Measurements from ENCODE around the gene KCNAB1.

KCNAB1 gene

GRCh38 chr3:156456771-156457224 is 336.4 kb downstream of the KCNAB1 start:
- DNase-seq (ENCODE audit: low read depth), result no peak
- TF ChIP-seq, protein P1, sequence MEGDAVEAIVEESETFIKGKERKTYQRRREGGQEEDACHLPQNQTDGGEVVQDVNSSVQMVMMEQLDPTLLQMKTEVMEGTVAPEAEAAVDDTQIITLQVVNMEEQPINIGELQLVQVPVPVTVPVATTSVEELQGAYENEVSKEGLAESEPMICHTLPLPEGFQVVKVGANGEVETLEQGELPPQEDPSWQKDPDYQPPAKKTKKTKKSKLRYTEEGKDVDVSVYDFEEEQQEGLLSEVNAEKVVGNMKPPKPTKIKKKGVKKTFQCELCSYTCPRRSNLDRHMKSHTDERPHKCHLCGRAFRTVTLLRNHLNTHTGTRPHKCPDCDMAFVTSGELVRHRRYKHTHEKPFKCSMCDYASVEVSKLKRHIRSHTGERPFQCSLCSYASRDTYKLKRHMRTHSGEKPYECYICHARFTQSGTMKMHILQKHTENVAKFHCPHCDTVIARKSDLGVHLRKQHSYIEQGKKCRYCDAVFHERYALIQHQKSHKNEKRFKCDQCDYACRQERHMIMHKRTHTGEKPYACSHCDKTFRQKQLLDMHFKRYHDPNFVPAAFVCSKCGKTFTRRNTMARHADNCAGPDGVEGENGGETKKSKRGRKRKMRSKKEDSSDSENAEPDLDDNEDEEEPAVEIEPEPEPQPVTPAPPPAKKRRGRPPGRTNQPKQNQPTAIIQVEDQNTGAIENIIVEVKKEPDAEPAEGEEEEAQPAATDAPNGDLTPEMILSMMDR (IDR thresholded peaks at IDR 0.05; ENCODE audit: control insufficient read depth, insufficient read depth, low read depth, low read length, missing control alignments), result no peak
- H3K4me3 ChIP-seq (ENCODE audit: control insufficient read depth, low read depth, low read length), result no peak overlapping the region

DNA sequence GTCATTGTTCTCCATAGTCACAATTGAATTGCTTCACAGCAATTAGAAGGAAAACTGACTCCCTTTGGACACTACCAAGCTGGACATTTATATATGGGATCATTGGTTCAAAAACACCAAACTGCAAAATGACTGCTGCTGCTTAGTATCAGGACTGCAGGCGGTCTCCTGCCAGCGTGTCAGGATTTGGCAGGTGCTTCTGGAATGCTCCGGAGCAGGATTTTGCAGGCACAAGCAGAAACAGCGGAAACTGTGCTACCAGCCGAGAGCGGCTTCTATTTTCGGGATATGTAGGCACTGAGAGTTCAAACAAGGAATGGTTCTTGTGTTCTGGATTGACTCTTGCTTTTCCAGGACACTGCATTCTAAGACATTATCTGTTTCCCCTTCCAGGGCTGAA is 339.1 kb downstream of the KCNAB1 start:
- no peak for DNase-seq (ENCODE audit: low read depth)
- TF ChIP-seq, protein P1 (IDR thresholded peaks at IDR 0.05; ENCODE audit: control insufficient read depth, insufficient read depth, low read depth, low read length, missing control alignments), result no peak

DNA sequence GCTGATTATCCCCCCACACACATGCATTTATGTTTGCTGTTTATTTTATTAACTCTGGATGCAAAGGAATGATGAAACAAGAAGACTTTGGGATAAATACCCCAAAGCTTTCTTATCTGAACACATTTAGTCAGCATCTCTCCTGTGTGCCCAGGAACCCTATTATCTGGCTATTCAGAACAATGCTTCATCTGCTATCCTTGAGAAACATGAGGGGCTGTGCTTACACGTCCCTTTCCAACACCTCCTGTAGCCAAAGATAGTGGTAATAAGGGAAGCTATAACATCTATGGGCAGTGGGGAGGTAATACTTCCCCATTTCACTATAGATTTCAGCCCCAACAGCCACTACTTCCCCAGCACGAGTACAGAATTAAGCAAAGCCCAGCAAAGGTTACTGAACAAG is 339.8 kb downstream of the KCNAB1 start:
- TF ChIP-seq, protein P1 (IDR thresholded peaks at IDR 0.05; ENCODE audit: control insufficient read depth, insufficient read depth, low read depth, low read length, missing control alignments), result no peak
- no peak for DNase-seq (ENCODE audit: low read depth)

More for the DNA sequence above, 339.1 kb downstream of the KCNAB1 start:
- H3K4me3 ChIP-seq (ENCODE audit: control insufficient read depth, low read depth, low read length), result no peak overlapping the region

DNA sequence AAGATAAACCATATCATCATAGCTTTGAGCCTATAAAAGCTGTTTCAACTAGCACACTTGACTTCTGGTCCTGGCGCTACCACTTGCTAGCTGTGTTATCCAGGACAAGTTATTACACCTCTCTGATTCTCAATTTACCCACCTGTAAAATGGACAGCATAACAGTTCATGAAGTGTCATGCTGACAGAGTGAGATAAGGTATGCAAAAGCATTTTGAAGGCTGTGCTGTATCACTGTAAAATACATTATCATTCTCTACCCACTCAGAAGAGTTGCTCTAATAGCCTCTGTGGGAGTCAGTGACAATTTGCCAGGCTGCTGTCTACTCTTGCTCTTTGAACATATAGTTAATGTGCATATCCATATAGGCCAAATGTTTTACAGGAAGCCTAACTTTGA is 341.5 kb downstream of the KCNAB1 start:
- TF ChIP-seq, protein P1 (IDR thresholded peaks at IDR 0.05; ENCODE audit: control insufficient read depth, insufficient read depth, low read depth, low read length, missing control alignments), result no peak
- H3K4me3 ChIP-seq (ENCODE audit: control insufficient read depth, low read depth, low read length), result no peak overlapping the region
- no peak for DNase-seq (ENCODE audit: low read depth)

More for the DNA sequence above, 339.8 kb downstream of the KCNAB1 start:
- H3K4me3 ChIP-seq (ENCODE audit: control insufficient read depth, low read depth, low read length), result no peak overlapping the region

DNA sequence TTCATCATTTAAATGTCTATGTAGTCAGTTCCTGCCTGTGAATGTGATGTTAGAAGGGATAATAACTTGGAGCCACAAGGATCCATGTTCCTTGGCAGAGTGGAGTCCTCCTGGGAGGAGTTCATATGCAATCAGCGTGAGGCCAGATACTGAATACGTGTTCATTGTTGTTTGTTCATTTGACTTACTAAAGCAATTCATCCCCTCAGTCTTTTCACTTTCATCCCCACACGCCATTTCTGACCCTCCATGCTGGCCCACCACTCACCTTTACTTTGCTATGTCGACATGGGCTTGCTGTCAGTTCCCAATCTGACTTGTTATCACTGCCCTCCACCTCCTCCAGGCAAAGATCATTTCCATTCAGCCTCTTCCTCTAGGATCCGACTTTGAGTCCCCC is 342.7 kb downstream of the KCNAB1 start:
- H3K4me3 ChIP-seq (ENCODE audit: control insufficient read depth, low read depth, low read length), result no peak overlapping the region
- no peak for DNase-seq (ENCODE audit: low read depth)
- TF ChIP-seq, protein P1 (IDR thresholded peaks at IDR 0.05; ENCODE audit: control insufficient read depth, insufficient read depth, low read depth, low read length, missing control alignments), result no peak

- TF ChIP-seq, protein P1 (IDR thresholded peaks at IDR 0.05; ENCODE audit: control insufficient read depth, insufficient read depth, low read depth, low read length, missing control alignments), result no peak
- no peak for DNase-seq (ENCODE audit: low read depth)
- no peak overlapping the region for H3K4me3 ChIP-seq (ENCODE audit: control insufficient read depth, low read depth, low read length)
Observed at GRCh38 chr3:156465194-156465593, 344.8 kb downstream of the KCNAB1 start.

DNA sequence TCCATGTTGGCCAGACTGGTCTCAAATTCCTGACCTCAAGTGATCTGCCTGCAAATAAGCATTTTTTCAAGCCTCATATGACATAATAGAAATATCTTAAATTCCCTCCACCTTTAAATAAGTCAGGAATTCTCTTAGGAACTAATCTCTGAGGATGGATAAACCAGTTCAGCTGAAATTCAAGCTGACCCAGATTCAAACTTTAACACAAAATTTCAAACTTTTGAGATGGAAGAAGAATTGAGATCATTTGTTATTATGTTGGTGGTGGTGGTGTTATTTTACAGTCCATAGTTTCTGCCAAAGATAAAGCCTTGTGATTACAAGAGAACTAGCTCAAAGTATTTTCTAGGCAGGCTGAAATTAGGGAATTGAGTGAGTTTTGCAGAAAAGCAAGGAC is 349.1 kb downstream of the KCNAB1 start:
- H3K4me3 ChIP-seq (ENCODE audit: control insufficient read depth, low read depth, low read length), result no peak overlapping the region
- TF ChIP-seq, protein P1 (IDR thresholded peaks at IDR 0.05; ENCODE audit: control insufficient read depth, insufficient read depth, low read depth, low read length, missing control alignments), result no peak
- DNase-seq (ENCODE audit: low read depth), result no peak

Data from AG09309 (cell line).